Measurements from ENCODE around the gene HSF4.

The HSF4 gene

DNA sequence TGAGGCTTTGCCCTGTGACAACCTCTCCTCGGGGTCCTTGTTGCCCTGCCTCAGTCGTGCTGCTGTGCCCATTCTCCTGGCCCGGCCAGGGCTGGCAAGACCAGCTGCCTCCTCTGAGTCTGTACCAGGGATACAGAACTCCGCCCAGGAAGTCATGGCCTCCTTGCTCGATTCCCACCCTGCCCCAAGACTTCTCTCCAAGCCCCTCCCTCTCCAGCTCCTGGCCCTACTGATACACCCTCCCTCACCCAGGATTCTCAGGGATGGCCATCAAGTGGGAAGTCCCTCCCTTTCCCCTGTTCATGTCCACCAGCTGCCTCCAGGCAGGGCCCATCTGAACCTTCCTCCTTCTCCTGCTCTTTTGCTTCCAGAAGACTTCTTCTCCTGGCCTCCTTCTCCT is 51.2 kb downstream of the HSF4 start:
- no CpG with 5 or more reads among the region's 5 CpGs for WGBS (ENCODE audit: extremely low coverage, insufficient coverage, low lambda C conversion rate)
- no peak overlapping the region for H3K56ac ChIP-seq (ENCODE audit: low read length)
- no peak overlapping the region for H2BK5ac ChIP-seq (ENCODE audit: low read length)

GRCh38 chr16:67216612-67217490 is 52.3 kb downstream of the HSF4 start:
- Histone ChIP-seq H3K18ac (ENCODE audit: low read length) (no peak overlapping the region), H4K8ac (ENCODE audit: low read depth, low read length) (no peak overlapping the region), H2BK15ac (replicated peaks; ENCODE audit: low read depth) (no peak overlapping the region), H2BK5ac (ENCODE audit: low read length) (no peak overlapping the region), H3K36me3 (ENCODE audit: control insufficient read depth, insufficient read depth, low read length) (no peaks in the 10 kb centered on the region), H3K79me1 (ENCODE audit: low read length) (no peaks in the 10 kb centered on the region), H4K5ac (ENCODE audit: low read length) (no peak overlapping the region), H3K4me2 (ENCODE audit: low read length) (no peak overlapping the region), H3K27me3 (ENCODE audit: insufficient read depth, low read length, poor library complexity) (no peaks in the 10 kb centered on the region), H3K56ac (ENCODE audit: low read length) (no peak overlapping the region), H3K79me2 (ENCODE audit: control insufficient read depth, insufficient read depth, low read length) (no peaks in the 10 kb centered on the region), H3K4me3 (ENCODE audit: low read length) (no peak overlapping the region), H3K4me1 (ENCODE audit: control insufficient read depth, low read depth, low read length) (no peaks in the 10 kb centered on the region), H3K9ac (ENCODE audit: low read length) (no peak overlapping the region), H2BK120ac (ENCODE audit: low read depth, low read length) (no peak overlapping the region), H3K27ac (ENCODE audit: low read depth, low read length) (no peak overlapping the region), H2AK5ac (ENCODE audit: low read length) (no peak overlapping the region), H3K23ac (ENCODE audit: low read length) (no peak overlapping the region), H3K4ac (ENCODE audit: low read depth, low read length) (no peak overlapping the region)
- WGBS (ENCODE audit: extremely low coverage, insufficient coverage, low lambda C conversion rate): no CpG with 5 or more reads among the region's 18 CpGs
- DNase-seq: no peak

More for the DNA sequence above, 51.2 kb downstream of the HSF4 start:
- H2BK15ac ChIP-seq (replicated peaks; ENCODE audit: low read depth): no peak overlapping the region
- no peak overlapping the region for H3K4me3 ChIP-seq (ENCODE audit: low read length)
- H3K79me1 ChIP-seq (ENCODE audit: low read length): no peaks in the 10 kb centered on the region
- no peak overlapping the region for H2BK120ac ChIP-seq (ENCODE audit: low read depth, low read length)
- DNase-seq: peak; percentile 35
- no peak overlapping the region for H3K4ac ChIP-seq (ENCODE audit: low read depth, low read length)
- no peaks in the 10 kb centered on the region for H3K36me3 ChIP-seq (ENCODE audit: control insufficient read depth, insufficient read depth, low read length)
- H2AK5ac ChIP-seq (ENCODE audit: low read length): no peak overlapping the region
- H3K27me3 ChIP-seq (ENCODE audit: insufficient read depth, low read length, poor library complexity): no peaks in the 10 kb centered on the region
- no peak overlapping the region for H3K23ac ChIP-seq (ENCODE audit: low read length)
- H4K5ac ChIP-seq (ENCODE audit: low read length): no peak overlapping the region
- H3K9ac ChIP-seq (ENCODE audit: low read length): no peak overlapping the region
- H3K79me2 ChIP-seq (ENCODE audit: control insufficient read depth, insufficient read depth, low read length): no peaks in the 10 kb centered on the region
- H3K4me2 ChIP-seq (ENCODE audit: low read length): no peak overlapping the region
- no peak overlapping the region for H3K27ac ChIP-seq (ENCODE audit: low read depth, low read length)
- H4K8ac ChIP-seq (ENCODE audit: low read depth, low read length): no peak overlapping the region
- no peaks in the 10 kb centered on the region for H3K4me1 ChIP-seq (ENCODE audit: control insufficient read depth, low read depth, low read length)
- H3K18ac ChIP-seq (ENCODE audit: low read length): no peak overlapping the region

Small RNAs within 50 kb of the gene (small RNA-seq; reads per million reads assigned to genes)
- gene MIR328 (ENCODE audit: insufficient read depth): 6.6 reads per million, percentile 78 among the genes with 10 or more reads in this experiment

Measured in mesendoderm (in vitro differentiated cells).